DND-41 (cell line): Measurements from ENCODE around the gene ZMYND11.

Source experiments
- ATAC-seq: fragments of 200-7000 bp; cut with Tn5 transposase; 3 replicates; pipeline ENCODE4 v1.9.1; 2021; ENCODE audit warnings: low read depth; ENCODE audit not compliant: insufficient read depth
- DNase-seq: peaks from one replicate; pipeline ENCODE4 v3.0.0-alpha.2; 2020
- H2AFZ ChIP-seq: 2 replicates; pipeline ENCODE4 v1.6.0; 2012; ENCODE audit warnings: low read depth, low read length
- H3K27ac ChIP-seq: 2 replicates; pipeline ENCODE4 v1.5.1; 2012; ENCODE audit warnings: low read length, inconsistent platforms
- H3K27me3 ChIP-seq: fragments of 200-600 bp; sonication (generic); 2 replicates; pipeline ENCODE4 v1.6.0; 2012; ENCODE audit warnings: low read length, mild to moderate bottlenecking, inconsistent platforms; ENCODE audit not compliant: insufficient read depth, poor library complexity
- H3K36me3 ChIP-seq: 2 replicates; pipeline ENCODE4 v1.5.1; 2012; ENCODE audit warnings: low read length, inconsistent platforms; ENCODE audit not compliant: insufficient read depth
- H3K4me1 ChIP-seq: 2 replicates; pipeline ENCODE4 v1.5.1; 2012; ENCODE audit warnings: mild to moderate bottlenecking, low read length; ENCODE audit not compliant: insufficient read depth
- H3K4me2 ChIP-seq: 2 replicates; pipeline ENCODE4 v1.6.0; 2012; ENCODE audit warnings: mild to moderate bottlenecking, moderate library complexity, low read length, inconsistent platforms; ENCODE audit not compliant: insufficient read depth
- H3K4me3 ChIP-seq, 2 experiments: fragments of 200-600 bp in 1 of 2; shearing (Covaris generic) in 1 of 2; 2 replicates each; pipeline ENCODE4 v1.5.1; 2012 to 2016; ENCODE audit warnings: inconsistent platforms in 2 of 2, low read length in 2 of 2, mild to moderate bottlenecking in 2 of 2, low read depth in 1 of 2, moderate library complexity in 1 of 2
- H3K79me2 ChIP-seq: 2 replicates; pipeline ENCODE4 v1.6.0; 2012; ENCODE audit warnings: low read length, inconsistent platforms; ENCODE audit not compliant: insufficient read depth
- H3K9ac ChIP-seq: 2 replicates; pipeline ENCODE4 v1.6.0; 2012; ENCODE audit warnings: low read depth, mild to moderate bottlenecking, inconsistent platforms, low read length, moderate library complexity
- H3K9me3 ChIP-seq: 2 replicates; pipeline ENCODE4 v1.5.1; 2012; ENCODE audit warnings: low read length, moderate library complexity, mild to moderate bottlenecking, inconsistent platforms; ENCODE audit not compliant: insufficient read depth, severe bottlenecking
- H4K20me1 ChIP-seq: 2 replicates; pipeline ENCODE4 v1.6.0; 2012; ENCODE audit warnings: low read length; ENCODE audit not compliant: insufficient read depth
- CTCF ChIP-seq: IDR thresholded peaks from 2 replicates; pipeline ENCODE4 v1.5.1; 2012; ENCODE audit warnings: borderline replicate concordance, low read length, moderate library complexity, mild to moderate bottlenecking; ENCODE audit not compliant: poor library complexity, severe bottlenecking; ENCODE audit errors: extremely low read depth
- EZH2 ChIP-seq: IDR thresholded peaks from 3 replicates; pipeline ENCODE4 v1.6.1; 2012; ENCODE audit warnings: borderline replicate concordance, low read depth, mild to moderate bottlenecking, moderate library complexity, low read length, inconsistent platforms; ENCODE audit not compliant: severe bottlenecking

The ZMYND11 gene

GRCh38 chr10:278707-279106, 143.5 kb downstream of the ZMYND11 start:
- TF ChIP-seq EZH2 (no peak), CTCF (no peak)
- Histone ChIP-seq H3K27me3 (no peaks in the 10 kb centered on the region), H3K4me3 (no peak overlapping the region), H3K4me2 (no peak overlapping the region), H2AFZ (no peak overlapping the region), H4K20me1 (no peaks in the 10 kb centered on the region), H3K27ac (no peak overlapping the region), H3K4me1 (no peaks in the 10 kb centered on the region), H3K9me3 (no peaks in the 10 kb centered on the region), H3K79me2 (no peaks in the 10 kb centered on the region), H3K36me3 (no peaks in the 10 kb centered on the region), H3K9ac (no peak overlapping the region)
- ATAC-seq: no peak
- no peak for DNase-seq

- no peak for DNase-seq
- no peaks in the 10 kb centered on the region for H3K9me3 ChIP-seq
These were observed 144.0 kb downstream of the ZMYND11 start for GRCh38 chr10:279232-279631.

GRCh38 chr10:279655-280054, 144.4 kb downstream of the ZMYND11 start:
- Histone ChIP-seq H3K27ac (no peak overlapping the region), H3K4me1 (no peaks in the 10 kb centered on the region), H3K9ac (no peak overlapping the region), H3K79me2 (no peaks in the 10 kb centered on the region), H3K4me3 (no peak overlapping the region), H3K9me3 (no peaks in the 10 kb centered on the region), H2AFZ (no peak overlapping the region), H3K27me3 (no peaks in the 10 kb centered on the region), H4K20me1 (no peaks in the 10 kb centered on the region), H3K36me3 (no peaks in the 10 kb centered on the region), H3K4me2 (no peak overlapping the region)
- ATAC-seq: no peak
- TF ChIP-seq CTCF: peak; percentile 29
- TF ChIP-seq EZH2: no peak
- no peak for DNase-seq

More at GRCh38 chr10:279232-279631, 144.0 kb downstream of the ZMYND11 start:
- H3K4me1 ChIP-seq: no peaks in the 10 kb centered on the region
- no peak overlapping the region for H3K27ac ChIP-seq
- no peak for TF ChIP-seq CTCF
- no peak for TF ChIP-seq EZH2
- H3K79me2 ChIP-seq: no peaks in the 10 kb centered on the region
- H2AFZ ChIP-seq: no peak overlapping the region
- ATAC-seq: no peak
- H3K9ac ChIP-seq: no peak overlapping the region
- no peak overlapping the region for H3K4me3 ChIP-seq
- no peak overlapping the region for H3K4me2 ChIP-seq
- no peaks in the 10 kb centered on the region for H4K20me1 ChIP-seq
- H3K36me3 ChIP-seq: no peaks in the 10 kb centered on the region
- H3K27me3 ChIP-seq: no peaks in the 10 kb centered on the region
